Measurements from ENCODE around the gene RCSD1.

RCSD1 gene

GRCh38 chr1:167661527-167662426, 31.7 kb downstream of the RCSD1 start:
- Histone ChIP-seq H3K4me3 (ENCODE audit: severe bottlenecking) (no peak overlapping the region), H3K27me3 (ENCODE audit: insufficient read depth, poor library complexity, severe bottlenecking) (no peaks in the 10 kb centered on the region), H3K4me1 (ENCODE audit: insufficient read depth, poor library complexity, severe bottlenecking) (peaks cover 56% of the 10 kb centered on the region), H3K36me3 (ENCODE audit: low read depth) (no peaks in the 10 kb centered on the region), H3K9me3 (ENCODE audit: severe bottlenecking) (no peaks in the 10 kb centered on the region), H3K27ac (ENCODE audit: poor library complexity, severe bottlenecking) (peak overlapping the region; percentile 87)
- no peak for TF ChIP-seq CTCF (IDR thresholded peaks at IDR 0.05; ENCODE audit: poor library complexity, severe bottlenecking)
- ATAC-seq (ENCODE audit: low read depth) (peak; percentile 70), DNase-seq (ENCODE audit: low spot score) (no peak)

GRCh38 chr1:167663002-167663772, 33.2 kb downstream of the RCSD1 start:
- no peak overlapping the region for H3K4me3 ChIP-seq (ENCODE audit: severe bottlenecking)
- no peaks in the 10 kb centered on the region for H3K27me3 ChIP-seq (ENCODE audit: insufficient read depth, poor library complexity, severe bottlenecking)
- DNase-seq (ENCODE audit: low spot score) (peak; percentile 89), ATAC-seq (ENCODE audit: low read depth) (peak; percentile 88)
- no peaks in the 10 kb centered on the region for H3K9me3 ChIP-seq (ENCODE audit: severe bottlenecking)
- peaks cover 56% of the 10 kb centered on the region for H3K4me1 ChIP-seq (ENCODE audit: insufficient read depth, poor library complexity, severe bottlenecking)
- TF ChIP-seq CTCF (IDR thresholded peaks at IDR 0.05; ENCODE audit: poor library complexity, severe bottlenecking) = no peak
- H3K27ac ChIP-seq (ENCODE audit: poor library complexity, severe bottlenecking) = peak overlapping the region; percentile 87
- H3K36me3 ChIP-seq (ENCODE audit: low read depth) = no peaks in the 10 kb centered on the region

- Histone ChIP-seq H3K9me3 (ENCODE audit: severe bottlenecking) (no peaks in the 10 kb centered on the region), H3K4me1 (ENCODE audit: insufficient read depth, poor library complexity, severe bottlenecking) (peaks cover 61% of the 10 kb centered on the region), H3K36me3 (ENCODE audit: low read depth) (no peaks in the 10 kb centered on the region), H3K4me3 (ENCODE audit: severe bottlenecking) (no peak overlapping the region), H3K27me3 (ENCODE audit: insufficient read depth, poor library complexity, severe bottlenecking) (no peaks in the 10 kb centered on the region), H3K27ac (ENCODE audit: poor library complexity, severe bottlenecking) (peak overlapping the region; percentile 87)
- ATAC-seq (ENCODE audit: low read depth) = no peak
- no peak for TF ChIP-seq CTCF (IDR thresholded peaks at IDR 0.05; ENCODE audit: poor library complexity, severe bottlenecking)
- no peak for DNase-seq (ENCODE audit: low spot score)
These were observed 35.4 kb downstream of the RCSD1 start for GRCh38 chr1:167665469-167665868.

GRCh38 chr1:167666416-167666815, 36.4 kb downstream of the RCSD1 start:
- Histone ChIP-seq H3K4me1 (ENCODE audit: insufficient read depth, poor library complexity, severe bottlenecking) (peaks cover 51% of the 10 kb centered on the region), H3K27me3 (ENCODE audit: insufficient read depth, poor library complexity, severe bottlenecking) (no peaks in the 10 kb centered on the region), H3K36me3 (ENCODE audit: low read depth) (no peaks in the 10 kb centered on the region), H3K27ac (ENCODE audit: poor library complexity, severe bottlenecking) (peak overlapping the region; percentile 87), H3K4me3 (ENCODE audit: severe bottlenecking) (no peak overlapping the region), H3K9me3 (ENCODE audit: severe bottlenecking) (no peaks in the 10 kb centered on the region)
- no peak for TF ChIP-seq CTCF (IDR thresholded peaks at IDR 0.05; ENCODE audit: poor library complexity, severe bottlenecking)
- no peak for DNase-seq (ENCODE audit: low spot score)
- ATAC-seq (ENCODE audit: low read depth) = no peak
